ENCODE results near the gene AFAP1.

The AFAP1 gene

DNA sequence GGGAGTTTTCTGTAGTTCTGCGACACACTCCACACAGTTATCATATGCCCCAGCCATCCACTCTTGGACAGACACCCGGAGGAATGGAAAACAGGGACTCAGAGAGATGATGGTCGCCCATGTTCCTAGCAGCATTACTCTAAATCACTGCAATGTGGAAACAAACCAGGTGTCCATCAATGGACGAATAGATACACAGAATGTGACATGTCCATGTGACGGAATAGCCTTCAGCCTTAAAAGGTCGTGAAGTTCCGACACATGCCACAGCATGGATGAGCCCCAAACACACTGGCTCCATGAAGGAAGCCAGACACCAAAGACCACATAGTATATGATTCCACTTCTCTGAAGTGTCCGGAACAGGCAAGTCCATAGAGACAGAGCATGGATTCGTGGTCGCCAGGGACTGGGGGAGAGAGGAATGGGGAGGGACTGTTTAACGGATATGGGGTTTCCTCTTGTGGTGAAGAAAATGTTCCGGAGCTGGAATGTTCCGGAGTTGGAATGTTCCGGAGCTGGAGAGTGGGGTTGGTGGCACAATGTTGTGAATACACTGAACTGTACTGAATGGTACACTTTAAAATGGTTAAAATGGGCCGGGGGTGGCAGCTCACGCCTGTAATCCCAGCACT is 28.7 kb upstream of the AFAP1 start:
- no peak for DNase-seq (ENCODE audit: low read depth)

- no peak for DNase-seq (ENCODE audit: low read depth)
These were observed 28.0 kb upstream of the AFAP1 start for GRCh38 chr4:7967501-7968261.

DNA sequence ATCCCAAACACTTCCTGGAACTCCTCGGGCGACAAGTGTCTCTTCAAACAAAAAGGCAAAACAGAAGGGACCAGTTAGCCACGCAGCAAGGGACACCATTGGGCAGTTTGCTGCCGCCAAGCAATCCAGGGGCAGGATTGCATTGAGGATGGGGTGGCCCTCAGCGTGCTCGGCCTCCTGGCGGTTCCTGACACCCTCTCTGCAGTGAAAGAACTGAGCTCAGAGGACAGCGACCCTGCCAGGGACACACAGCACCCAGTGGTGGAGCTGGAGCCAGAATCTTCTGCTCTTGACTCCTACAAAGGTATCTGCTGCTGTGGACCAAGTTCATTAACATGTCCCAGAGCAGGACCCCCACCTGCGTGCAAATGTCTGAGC is 27.4 kb upstream of the AFAP1 start:
- no peak for DNase-seq (ENCODE audit: low read depth)

- DNase-seq (ENCODE audit: low read depth) = no peak
These were observed 26.8 kb upstream of the AFAP1 start for GRCh38 chr4:7966281-7967062.

- no peak for DNase-seq (ENCODE audit: low read depth)
These were observed 25.4 kb upstream of the AFAP1 start for GRCh38 chr4:7964890-7965662.

GRCh38 chr4:7964459-7964858 is 24.8 kb upstream of the AFAP1 start:
- no peak for DNase-seq (ENCODE audit: low read depth)

DNA sequence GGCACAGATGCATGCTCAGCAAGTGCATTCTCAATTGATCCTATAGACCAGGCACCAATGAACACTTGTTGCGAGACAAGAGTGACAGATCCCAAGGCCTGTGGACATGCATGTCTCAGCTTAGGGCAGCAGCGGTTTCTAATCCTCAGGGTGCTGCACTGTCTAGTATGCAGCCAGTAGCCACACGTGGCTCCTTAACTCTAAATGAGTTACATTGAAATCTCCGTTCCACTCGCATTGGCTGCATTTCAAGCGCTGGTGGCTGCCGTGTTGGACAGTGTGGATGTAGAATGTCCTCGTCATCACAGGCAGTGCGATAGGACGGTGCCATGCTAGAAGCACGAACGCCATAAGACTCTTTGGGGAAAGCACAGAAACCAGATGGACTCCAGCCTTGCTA is 24.0 kb upstream of the AFAP1 start:
- no peak for DNase-seq (ENCODE audit: low read depth)

GRCh38 chr4:7962609-7963508 is 23.2 kb upstream of the AFAP1 start:
- no peak for DNase-seq (ENCODE audit: low read depth)

GRCh38 chr4:7960790-7961655 is 21.4 kb upstream of the AFAP1 start:
- DNase-seq (ENCODE audit: low read depth) = peak; percentile 97

- DNase-seq (ENCODE audit: low read depth) = no peak
These were observed 20.5 kb upstream of the AFAP1 start for GRCh38 chr4:7960017-7960789.

DNA sequence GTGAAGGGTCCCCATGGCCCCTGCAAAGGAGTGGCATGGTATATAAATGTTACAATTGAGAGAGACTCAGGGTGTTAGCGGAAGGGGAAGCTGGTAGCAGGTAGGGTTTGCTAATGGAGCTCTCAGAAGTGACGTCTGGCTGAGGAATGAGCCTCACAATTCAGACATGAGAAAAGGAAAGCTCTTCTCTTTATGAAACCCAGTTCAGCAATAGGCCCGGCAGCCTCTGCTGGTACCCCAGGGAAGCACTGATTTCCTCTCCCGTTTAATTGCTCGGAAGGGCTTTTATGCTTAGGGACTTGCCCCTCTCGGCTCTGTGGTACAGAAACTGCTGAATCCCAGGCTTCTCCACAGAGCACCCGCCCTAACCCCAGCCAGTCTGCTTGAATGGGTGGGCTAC is 19.4 kb upstream of the AFAP1 start:
- no peak for DNase-seq (ENCODE audit: low read depth)

- no peak for DNase-seq (ENCODE audit: low read depth)
These were observed 17.4 kb upstream of the AFAP1 start for GRCh38 chr4:7956934-7957656.

- no peak for DNase-seq (ENCODE audit: low read depth)
These were observed 16.7 kb upstream of the AFAP1 start for GRCh38 chr4:7956270-7956808.

DNA sequence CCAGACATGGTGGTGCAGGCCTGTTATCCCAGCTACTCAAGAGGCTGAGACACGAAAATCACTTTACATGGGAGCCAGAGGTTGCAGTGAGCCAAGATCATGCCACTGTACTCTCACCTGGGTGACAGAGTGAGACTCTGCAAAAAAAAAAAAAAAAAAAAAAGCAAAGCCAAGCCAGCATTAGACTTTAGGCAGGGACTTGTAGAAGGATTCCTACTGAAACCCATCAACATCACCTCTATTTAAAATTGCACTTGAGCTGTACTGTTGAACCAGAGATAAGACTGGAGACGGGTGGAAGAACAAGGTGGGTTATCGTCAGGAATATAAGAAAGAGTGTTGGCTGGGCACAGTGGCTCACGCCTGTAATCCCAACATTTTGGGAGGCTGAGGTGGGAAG is 15.7 kb upstream of the AFAP1 start:
- no peak for DNase-seq (ENCODE audit: low read depth)

DNA sequence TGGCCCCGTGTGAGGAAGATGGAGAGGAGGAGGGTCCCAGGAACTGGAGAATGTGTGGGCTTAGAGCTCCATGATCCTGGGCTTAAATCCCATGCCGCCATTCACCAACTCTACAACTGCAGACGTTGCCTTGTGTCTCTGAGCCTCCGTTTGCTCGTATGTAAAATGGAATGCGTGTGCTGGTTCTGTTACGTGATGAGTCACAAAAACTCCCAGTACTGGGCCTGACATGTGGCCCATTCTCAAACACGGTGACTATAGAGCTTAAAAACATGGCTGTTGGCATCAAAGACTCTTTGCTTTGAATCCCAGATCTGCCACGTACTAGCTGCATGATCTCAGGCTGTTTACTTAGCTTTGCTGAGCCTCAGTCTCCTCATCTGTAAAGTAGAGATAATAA is 13.0 kb upstream of the AFAP1 start:
- DNase-seq (ENCODE audit: low read depth) = no peak

GRCh38 chr4:7950301-7951092 is 10.8 kb upstream of the AFAP1 start:
- DNase-seq (ENCODE audit: low read depth) = no peak

DNA sequence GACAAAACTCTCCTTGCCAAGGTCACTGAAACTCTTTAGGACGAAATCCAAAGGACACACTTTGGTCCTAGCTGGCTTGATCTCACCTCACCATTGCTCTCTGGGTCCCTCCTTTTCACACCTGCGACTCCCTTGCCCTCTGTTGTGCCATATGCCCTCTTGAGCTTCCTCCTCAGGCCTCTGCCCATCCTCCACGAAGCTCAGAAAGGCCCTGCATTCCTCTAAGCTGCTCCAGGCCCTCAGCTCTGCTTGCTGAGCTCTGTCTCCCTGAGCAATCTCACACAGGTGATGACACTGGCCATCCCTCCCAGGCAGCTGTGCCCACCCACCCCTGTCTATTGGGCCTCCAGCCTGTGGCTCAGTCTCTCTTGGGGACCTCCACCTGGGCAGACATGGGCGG is 10.1 kb upstream of the AFAP1 start:
- no peak for DNase-seq (ENCODE audit: low read depth)

- no peak for DNase-seq (ENCODE audit: low read depth)
These were observed 8.3 kb upstream of the AFAP1 start for GRCh38 chr4:7947927-7948326.

Measured in stromal cell of bone marrow (primary cell).